CD4-positive, alpha-beta T cell treated with Interleukin-10 for 1 hour (primary cell): ENCODE measurements around the gene BOD1L2.

Experiments used
- DNase-seq: peaks from one replicate; pipeline ENCODE4 v3.0.0-alpha.2; 2020

The BOD1L2 gene

DNA sequence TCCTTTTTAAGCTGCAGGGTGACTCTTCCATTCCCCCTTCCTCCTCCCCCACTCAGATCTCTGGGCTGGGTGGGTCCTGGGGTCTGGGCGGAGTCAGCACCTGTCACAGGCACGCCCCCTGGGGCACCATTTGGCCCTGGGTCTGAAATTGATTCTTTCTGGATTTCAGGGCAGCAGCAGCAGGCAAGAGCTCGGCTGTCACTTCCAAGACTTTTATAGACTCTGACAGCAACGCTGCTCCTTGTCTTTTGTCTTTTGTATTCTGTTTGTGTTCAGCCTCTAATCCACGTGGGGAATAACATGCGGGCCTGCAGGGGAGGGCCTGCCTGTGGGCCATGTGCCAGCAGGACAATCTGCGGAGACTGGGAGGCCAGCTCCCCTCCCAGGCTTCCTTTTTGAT lies 3.9 kb downstream of the BOD1L2 start:
- DNase-seq: no peak

DNA sequence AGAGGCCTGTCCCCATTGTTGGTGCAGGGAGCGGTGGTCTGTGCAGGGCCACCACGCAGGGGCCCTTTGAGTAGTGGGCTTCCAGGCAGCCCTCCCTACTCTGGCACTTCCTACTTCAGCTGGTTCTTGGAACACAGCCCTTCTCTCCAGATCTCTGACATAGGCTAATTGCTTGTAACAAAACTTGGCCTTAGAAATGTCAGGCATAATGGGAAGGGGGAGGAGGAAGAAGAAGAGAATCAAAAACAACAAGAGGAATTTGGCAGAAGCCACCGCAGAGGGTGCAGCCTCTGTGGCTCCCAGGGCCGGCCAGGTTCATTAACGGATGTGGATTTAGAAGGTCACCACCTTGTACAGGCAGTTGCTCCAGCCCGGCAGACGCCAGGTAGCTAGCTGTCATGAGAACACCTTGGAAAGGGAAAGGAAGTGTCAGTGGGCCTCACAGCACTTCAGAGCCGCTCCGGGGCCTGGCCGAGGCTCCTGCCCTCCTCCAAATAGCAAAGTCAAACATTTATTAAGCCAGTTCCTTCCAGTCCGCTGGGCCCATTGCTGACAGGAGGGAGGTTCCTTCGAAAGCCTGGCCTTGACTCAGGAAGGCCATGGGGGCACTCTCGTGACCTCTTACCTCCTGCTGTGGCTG lies 7.4 kb downstream of the BOD1L2 start:
- DNase-seq: no peak

GRCh38 chr18:57164401-57164800 lies 17.5 kb downstream of the BOD1L2 start:
- no peak for DNase-seq

- DNase-seq: no peak
Measured at GRCh38 chr18:57167617-57168308, 20.9 kb downstream of the BOD1L2 start.

- no peak for DNase-seq
Measured at GRCh38 chr18:57171026-57171425, 24.1 kb downstream of the BOD1L2 start.

GRCh38 chr18:57175532-57175931 lies 28.6 kb downstream of the BOD1L2 start:
- DNase-seq: no peak

DNA sequence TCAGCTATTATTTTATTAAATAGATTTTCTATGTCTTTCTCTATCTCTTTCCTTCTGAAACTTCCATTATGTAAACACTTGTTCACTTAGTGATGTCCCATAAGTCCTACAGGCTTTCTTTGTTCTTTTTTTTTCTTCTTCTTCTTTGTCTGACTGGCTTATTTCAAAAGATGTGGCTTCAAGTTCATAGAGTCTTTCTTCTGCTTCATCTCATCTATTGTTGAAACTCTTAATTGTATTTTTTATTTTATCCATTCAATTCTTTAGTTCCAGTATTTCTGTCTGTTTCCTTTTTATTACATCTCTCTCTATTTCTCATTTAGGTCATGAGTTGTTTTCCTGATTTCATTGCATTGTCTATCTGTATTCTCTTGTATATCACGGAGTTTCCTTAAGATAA lies 38.5 kb downstream of the BOD1L2 start:
- DNase-seq: no peak

GRCh38 chr18:57188851-57189557 lies 42.1 kb downstream of the BOD1L2 start:
- no peak for DNase-seq

- DNase-seq: no peak
Measured at GRCh38 chr18:57190026-57190425, 43.1 kb downstream of the BOD1L2 start.

DNA sequence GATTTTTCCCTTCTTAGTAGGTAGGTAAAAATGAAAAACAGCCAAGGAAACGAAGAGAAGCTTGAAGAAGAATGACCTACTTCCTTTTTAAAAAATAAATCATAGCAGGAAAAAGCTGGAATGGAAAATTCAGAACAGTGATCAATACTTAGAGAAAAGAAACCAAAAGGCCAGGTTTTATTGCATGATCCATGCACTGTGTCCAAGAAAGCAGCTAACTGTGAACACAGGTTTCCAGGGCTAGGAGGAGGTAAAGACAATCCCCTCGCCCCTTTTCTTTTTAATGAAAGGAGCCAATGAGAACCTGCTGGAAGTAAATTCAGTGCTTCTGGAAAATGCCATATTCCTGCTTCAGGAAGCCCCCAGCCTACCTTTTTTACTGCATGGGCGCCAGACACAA lies 47.2 kb downstream of the BOD1L2 start:
- DNase-seq: no peak

DNA sequence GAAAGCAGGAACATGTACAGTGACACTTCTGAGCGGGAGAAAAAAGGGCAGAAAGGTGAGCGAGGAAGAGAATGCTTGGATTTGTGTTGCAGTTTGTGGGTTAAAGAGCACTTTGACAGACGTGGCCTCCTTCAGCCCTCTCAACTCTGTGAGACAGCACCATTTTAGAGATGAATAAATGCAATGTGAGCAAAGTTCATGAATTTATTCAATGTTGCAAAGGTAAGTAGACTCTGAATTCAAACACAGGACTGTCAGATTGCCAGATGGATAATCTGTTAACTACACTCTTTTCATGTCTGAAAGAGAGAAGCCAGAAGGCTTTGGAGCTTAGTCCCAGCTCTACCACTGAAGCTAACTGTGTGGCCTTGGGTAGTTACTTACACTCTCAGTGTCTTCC lies 47.7 kb downstream of the BOD1L2 start:
- no peak for DNase-seq

DNA sequence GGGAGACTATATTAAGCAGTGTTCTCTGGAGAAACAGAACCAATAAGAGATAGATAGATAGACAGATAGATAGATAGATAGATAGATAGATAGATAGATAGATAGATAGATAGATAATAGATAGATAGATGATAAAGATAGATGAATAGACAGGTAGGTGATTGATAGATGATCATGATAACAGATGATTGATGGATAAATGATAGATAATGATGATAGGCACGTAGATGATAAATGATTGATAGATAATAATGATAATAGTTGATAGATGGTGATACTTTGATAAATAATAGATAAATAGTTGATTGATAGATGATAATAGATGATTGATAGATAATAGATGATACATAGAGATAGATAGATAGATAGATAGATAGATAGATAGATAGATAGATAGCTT lies 48.5 kb downstream of the BOD1L2 start:
- no peak for DNase-seq

GRCh38 chr18:57197261-57197660 lies 50.4 kb downstream of the BOD1L2 start:
- DNase-seq: no peak

DNA sequence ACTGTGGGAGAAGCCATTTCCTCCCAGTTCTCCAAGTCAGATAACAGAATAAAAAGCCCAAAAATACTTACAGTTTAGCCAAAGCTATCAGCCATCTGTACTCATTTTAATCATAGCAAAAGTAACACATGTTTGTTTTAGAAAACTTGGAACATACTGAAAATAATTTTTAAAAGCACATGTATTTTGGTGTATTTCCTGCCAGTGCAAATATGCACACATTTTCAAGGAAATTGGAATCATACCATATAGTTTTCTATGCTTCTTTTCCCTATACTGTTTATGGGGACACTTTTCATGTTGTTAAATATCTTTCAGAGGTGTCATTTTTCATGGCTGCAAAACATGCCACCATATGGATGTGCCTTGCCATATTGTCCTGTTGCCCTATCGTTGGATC lies 51.2 kb downstream of the BOD1L2 start:
- DNase-seq: no peak
